GM19238 (cell line): ENCODE data around the gene CELA3B.
A peak's percentile ranks its signal among the peaks of the same experiment; 100 is the strongest.
"Not testable (repeated sequence)": the region's sequence is repeated elsewhere in the genome, so short reads cannot be mapped to it uniquely, and the experiment has no call there.

Experiments used
- DNase-seq: peaks from one replicate; pipeline ENCODE4 v3.0.0; 2011; ENCODE audit warnings: low spot score; ENCODE audit not compliant: insufficient read length

CELA3B gene

GRCh38 chr1:22006736-22007135, 29.9 kb downstream of the CELA3B start:
- not testable (repeated sequence) for DNase-seq

GRCh38 chr1:22007262-22007661, 30.4 kb downstream of the CELA3B start:
- not testable (repeated sequence) for DNase-seq

GRCh38 chr1:22009566-22009965, 32.7 kb downstream of the CELA3B start:
- DNase-seq = not testable (repeated sequence)

- not testable (repeated sequence) for DNase-seq
These were observed 35.9 kb downstream of the CELA3B start for GRCh38 chr1:22012752-22013151.

- not testable (repeated sequence) for DNase-seq
These were observed 37.9 kb downstream of the CELA3B start for GRCh38 chr1:22014575-22015206.

GRCh38 chr1:22018583-22019559, 42.0 kb downstream of the CELA3B start:
- DNase-seq = peak; percentile 26

GRCh38 chr1:22021061-22021460, 44.2 kb downstream of the CELA3B start:
- no peak for DNase-seq

GRCh38 chr1:22024485-22025367, 47.9 kb downstream of the CELA3B start:
- DNase-seq = peak; percentile 42

- peak; percentile 73 for DNase-seq
These were observed 48.7 kb downstream of the CELA3B start for GRCh38 chr1:22025368-22026155.

- no peak for DNase-seq
These were observed 50.1 kb downstream of the CELA3B start for GRCh38 chr1:22026924-22027289.

- DNase-seq = no peak
These were observed 53.2 kb downstream of the CELA3B start for GRCh38 chr1:22030057-22030456.

GRCh38 chr1:22030473-22030872, 53.7 kb downstream of the CELA3B start:
- no peak for DNase-seq

- no peak for DNase-seq
These were observed 54.6 kb downstream of the CELA3B start for GRCh38 chr1:22031214-22031962.

GRCh38 chr1:22034834-22035233, 58.0 kb downstream of the CELA3B start:
- not testable (repeated sequence) for DNase-seq

GRCh38 chr1:22037520-22037919, 60.7 kb downstream of the CELA3B start:
- no peak for DNase-seq

- no peak for DNase-seq
These were observed 61.2 kb downstream of the CELA3B start for GRCh38 chr1:22038036-22038435.
